NCI-H526 treated with DMSO at 0.1 percent for 48 hours (cell line): ENCODE measurements around the gene ZFYVE21.

Experiments used
- DNase-seq: peaks from one replicate; lab custom pipeline; 2025; lab: John Stamatoyannopoulos, UW

ZFYVE21 gene

DNA sequence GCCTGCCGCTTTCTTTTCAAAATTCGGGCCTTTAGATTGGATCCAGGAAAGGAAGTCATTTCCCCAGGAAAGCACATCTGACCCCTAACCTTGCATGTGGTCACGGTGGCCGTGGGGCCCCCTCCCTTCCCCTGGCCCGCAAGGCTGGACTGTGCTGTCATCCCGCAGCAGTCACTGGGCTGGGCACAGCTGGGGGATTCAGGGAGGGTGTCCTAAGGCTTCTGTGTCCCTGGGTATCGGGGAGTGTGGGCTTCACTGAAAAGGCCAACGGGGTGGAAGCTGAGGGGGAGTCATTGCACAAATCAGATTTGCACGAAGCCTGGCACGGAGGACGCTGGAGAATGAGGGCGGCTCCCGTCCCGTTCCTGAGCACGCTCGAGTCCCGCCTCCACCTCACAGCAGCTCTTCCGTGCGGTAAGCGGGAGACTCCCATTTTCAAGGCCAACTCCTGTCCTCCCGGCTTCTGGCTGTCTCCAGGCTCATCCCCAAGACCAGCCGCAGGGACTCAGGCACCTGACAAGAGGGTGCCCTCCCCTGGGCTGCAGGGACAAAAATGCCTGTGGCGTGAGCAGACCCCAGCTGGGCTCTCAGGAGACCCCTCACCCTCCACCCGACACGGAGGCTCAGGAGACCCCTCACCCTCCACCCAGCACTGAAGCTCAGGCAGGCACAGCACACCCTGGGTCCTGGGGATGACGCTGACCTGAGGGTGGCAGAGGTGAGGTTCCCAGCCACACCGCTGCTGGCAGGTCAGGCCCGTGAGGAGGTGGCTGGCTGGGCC, 9.9 kb upstream of the ZFYVE21 start:
- no peak for DNase-seq

DNA sequence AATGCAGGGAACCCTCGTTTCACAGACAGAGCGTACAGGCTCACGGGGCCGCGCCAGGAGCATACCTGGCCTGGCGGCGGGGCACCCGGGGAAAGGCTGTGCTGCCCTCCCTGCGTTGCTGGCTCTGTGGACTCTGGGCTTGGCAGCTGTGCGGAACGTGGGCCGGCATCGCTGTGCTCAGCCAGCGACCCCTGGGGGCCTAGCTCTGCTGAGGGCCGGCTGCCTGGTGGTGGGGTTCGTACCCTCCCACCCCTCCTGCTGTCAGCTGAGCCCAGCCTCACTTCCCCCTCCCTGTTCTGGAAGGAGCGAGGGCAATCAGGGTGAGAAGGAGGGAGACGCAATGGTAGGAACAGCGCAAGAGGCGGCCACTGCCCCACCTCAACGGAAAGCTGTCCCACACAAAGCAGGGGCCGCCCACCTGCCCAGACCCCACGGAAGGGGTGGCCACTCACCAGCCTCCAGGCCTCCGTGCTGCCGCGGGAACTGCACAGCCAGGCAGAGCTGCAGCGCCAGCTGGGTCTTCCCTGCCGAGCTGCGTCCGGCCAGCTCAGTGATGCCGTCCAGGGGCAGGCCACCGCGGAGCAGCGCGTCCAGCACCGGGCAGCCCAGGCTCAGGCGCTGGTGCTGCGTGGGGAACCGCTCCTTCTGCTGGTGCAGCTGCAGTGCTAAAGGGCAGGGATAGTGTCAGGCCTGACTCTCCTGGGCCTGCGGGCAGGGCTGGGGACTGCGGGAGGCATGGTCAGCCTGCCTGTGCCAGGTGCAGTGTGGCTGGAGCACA, 8.9 kb upstream of the ZFYVE21 start:
- no peak for DNase-seq

DNA sequence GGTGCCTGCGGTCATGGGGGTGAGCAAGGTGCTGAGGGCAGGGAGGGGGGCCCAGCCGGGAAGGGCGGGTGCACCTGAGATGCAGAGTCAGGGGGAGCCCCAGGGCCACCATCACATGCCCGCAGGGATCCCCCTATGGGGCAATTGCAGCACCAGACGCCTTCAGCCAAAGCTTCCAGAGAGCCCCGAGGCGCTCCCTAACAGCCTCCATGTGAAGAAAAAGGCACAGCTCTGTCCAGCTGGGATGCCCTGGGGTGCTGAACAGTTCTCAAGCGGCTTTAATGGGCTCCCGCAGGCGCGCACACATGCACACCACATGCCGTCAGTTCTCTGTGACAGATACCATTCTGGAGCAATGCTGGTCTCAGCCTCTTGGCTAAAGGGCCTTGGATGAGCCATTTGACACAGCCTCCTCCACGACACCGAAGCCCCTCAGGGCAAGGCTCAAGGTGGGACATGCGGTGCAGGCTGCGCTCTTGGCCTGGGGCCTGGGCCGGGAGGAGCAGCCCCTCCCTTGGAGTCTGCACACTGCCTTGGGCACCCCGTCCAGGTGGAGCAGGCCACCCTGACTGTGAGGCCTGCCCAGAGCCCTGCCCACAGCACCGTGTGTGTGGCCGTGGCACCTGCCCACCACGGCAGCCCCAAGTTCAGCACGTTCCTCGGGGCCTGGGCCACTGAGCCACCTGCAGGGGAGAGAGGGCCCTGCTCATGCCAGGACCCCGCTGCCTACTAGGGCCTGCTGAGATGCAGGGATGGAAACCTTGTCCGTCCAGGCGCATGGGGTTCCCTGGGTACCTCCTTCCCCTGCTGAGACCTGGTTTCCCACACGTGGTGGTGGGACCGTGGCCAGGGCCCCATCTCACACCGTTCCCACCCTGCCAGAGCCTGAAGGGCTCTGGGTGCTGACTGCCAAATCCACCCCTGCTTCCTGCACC, 8.0 kb upstream of the ZFYVE21 start:
- no peak for DNase-seq

DNA sequence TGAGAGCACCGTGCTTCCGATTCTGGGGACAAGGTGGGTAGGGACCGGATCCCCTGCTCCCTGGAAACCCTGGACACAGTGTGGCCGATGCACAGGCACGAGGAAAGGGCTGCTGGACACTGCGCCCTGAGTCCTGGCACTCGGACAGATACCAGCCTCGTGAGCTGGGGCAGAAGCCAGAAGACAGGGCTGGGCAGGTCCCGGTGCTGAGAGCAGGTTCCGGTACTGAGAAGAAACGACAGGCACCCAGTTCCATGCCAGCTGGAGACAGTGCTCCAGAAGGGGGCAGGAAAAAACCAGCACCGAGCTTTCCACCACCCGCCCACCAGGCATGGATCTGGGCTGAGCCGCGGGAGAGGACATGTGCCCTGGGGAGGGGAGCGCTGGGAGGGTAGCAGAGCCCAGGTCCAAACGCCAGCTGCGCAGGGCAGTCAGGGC, 6.8 kb upstream of the ZFYVE21 start:
- no peak for DNase-seq

DNA sequence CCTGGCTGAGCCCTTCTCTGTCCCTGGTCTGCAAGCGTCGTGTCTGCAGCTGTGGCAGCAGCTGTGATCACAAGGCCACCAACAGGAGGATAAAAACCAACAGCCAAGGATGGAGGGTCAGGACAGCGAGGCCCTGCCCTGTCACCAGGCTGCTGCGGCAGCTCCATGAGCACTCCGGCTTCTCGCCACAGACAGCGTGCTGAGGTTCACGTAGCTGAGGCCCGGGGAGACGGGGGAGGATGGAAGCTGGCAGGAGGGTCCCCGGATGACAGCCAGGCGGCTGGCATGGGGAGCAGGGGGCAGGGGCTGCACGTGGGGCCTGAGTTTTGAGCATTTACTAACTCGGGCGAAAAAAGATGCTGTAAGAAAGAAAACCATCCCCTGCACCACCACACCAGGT, 5.8 kb upstream of the ZFYVE21 start:
- no peak for DNase-seq

DNA sequence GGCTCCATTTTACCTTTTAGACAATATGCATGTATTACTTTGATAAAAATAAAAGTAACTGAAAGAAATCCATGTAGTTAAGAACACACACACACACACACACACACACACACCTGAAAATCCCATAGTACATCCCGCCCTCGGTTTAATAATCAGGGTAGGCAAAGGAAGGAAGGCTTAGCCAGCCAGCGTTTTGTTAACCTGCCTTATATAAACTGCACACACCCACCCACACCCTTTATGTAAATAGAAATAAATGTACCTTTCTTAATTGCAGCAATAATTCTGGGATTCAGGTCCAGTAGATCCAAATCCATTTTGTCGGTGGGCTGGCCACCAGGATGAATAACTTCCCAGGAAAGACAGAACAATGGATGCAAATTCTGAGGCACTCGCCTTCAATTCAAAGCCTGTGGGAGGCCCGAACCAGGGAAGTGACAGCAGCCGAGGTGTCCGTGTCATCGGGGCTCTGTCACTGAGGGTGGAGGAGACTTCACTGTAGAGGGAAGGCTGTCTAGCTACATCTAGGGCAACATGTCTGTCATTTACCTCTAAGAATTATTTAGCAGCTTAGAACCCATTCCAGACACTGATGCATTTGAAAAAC, 4.7 kb upstream of the ZFYVE21 start:
- peak; percentile 11 for DNase-seq

DNA sequence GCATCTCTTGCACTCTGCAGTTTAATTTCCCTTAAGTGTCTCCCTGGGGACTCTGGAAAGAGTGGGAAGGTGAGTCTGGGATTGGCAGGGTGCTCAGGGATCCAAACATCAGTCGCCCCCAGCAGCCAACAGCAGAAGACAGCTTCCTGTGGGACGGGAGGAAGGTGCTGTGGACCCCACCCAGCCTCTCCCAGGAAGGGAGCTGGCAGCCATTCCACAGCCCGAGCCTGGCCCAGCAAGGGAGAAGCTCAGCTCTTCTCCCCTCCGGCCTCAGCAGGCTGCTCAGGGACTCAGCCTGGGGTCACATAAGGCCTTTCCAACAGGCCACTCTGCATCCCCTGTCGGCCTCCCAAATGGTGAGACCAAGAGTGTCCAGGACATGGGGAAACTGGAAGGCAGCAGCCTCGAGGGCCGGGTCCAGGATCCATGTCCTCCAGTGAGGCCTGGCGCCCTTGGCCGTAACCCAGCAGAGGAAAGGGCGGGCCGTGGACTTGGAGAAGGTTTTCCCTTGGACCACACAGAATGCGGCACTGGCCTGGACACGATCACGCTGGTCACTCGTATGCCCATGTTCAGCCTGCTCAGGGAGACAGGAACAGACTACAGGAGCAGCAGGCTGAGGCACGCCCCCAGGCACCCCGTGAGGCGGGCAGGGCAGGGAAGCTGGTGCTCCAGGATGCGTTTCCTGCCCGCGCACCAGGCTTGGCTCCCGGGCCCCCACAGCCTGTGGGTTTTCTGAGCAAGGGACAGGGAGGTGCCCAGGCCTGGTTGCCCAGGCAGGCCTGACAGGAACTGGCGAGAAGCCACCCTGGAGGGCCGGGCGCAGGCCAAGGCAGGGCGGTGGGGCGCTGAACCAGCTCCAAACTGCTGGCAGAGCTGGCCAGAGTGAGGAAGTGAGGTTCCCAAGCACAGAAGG, 3.8 kb upstream of the ZFYVE21 start:
- no peak for DNase-seq

DNA sequence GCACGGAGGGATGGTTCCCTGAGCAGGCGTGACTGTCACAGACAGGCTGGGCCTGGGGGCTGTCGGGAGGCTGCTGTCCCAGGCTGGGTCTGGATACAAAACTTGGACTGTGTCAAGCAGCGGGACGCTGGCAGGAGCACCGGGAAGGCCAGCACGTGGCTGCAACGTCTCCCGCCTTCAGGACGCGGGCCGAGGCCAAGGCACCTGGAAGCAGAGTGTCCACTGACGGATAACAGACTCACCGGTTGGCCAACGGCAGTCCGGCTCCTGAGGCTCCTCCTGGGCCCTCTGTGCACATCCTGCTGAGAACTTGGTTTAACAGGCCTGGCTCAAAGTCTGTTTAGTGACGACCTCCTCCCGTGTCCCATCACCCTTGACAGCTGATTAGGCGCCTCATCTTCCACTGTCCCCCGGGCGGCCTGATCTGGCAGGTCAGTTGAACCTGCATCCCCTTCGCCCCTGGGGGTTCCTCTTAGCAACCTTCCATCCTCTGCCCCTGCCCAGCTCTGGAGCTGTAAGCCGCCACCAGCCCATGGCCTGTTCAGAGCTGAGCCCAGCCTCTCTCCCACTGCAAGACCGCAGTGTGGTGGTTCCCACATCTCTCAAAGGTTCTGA, 2.9 kb upstream of the ZFYVE21 start:
- DNase-seq: no peak

DNA sequence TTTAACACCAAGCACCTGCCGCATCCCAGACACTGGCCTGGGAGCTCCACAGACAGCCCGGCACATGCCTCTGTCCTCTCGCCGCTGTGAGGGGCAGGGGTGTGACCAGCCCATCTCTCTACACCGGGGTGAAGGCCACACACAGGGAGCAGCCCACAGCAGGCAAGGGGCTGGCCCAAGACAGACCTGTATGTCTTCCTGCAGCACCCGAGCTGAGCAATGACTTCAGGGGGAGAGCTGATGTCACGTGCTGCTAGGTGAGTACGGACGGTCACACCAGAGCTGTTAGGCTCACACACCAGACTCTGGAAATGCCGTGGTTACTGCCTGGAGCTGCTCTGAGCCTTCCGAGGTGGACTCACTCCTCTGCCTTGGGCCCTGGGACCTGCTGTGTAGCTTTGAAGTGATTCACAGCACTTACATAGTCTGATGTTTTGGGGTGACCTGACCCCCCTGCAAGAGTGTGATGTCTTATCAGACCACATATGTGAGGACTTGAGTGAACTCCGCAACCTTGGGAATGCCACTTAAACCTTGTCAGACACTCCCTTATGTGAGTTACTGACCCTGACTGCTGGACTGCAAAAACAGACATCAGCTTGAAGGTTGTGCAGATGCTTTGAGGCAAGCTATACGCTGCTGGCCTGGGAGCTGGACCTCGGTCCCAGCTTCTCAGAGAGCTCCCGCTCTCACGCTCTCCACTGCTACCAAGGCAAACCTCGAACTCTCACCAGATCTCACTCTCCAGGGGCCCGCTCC, 2.1 kb upstream of the ZFYVE21 start:
- DNase-seq: no peak

DNA sequence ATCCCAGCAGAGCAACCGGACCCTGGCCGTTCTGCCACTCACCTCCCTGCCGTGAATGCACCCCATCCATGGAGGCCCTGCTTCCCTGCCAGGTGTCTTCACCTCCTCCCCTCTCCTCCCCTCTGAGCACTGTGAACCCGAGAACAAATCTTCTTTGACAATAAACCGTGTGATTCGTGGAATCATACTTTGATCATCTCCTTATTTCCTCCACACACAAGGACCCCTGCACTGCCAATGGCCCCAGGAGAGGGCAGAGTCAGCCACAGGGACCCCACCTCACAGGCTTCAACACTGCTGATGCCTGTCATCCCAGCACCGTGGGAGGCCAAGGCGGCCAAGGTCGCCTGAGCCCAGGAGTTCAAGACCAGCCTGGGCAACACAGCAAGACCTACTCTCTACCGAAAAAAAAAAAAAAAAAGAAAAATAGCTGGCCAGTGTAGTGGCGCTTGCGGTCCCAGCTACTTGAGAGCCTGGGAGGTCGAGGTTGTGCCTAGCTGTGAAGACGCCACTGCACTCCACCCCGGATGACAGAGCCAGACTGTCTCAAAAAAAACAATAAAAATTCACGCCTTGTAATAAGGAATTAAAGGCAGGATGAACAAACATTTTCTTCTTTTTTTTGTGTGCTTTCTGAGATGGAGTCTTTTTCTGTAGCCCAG, 1.4 kb upstream of the ZFYVE21 start:
- DNase-seq: no peak

DNA sequence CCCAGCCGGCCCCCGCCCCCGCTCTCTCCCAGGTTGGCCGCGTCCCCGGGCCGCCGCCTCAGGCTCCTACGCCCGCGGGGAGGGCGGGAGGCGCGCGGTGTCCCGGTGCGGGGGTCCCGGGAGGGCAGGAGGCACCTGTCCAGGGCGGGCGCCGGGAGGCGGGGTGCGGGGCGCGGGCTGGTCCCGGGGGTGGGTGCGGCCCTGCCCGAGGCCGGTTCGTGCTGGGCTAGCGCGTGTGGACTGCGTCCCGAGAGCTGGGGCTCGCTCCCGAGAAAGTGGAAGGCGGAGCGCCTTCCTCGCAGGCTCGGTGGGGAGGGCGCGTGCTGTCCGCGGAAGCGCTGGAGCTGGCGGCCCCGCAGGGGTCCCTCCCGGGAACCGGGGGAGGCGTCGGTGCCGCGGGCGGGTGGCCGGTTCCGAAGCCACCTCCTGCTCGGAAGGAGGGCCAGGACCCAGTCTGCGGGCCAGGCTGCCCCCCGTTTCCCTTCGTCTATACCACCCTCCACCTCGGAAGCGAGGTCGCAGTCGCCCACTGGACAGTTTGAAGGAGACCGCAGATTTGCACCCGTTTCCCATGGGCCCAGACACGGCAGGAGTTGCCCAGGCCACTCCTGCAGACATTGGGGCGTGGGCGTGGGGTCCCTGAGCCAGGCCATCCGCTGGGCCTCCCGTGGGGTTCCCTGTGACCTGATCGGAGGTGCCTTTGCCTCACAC, 636 bp downstream of the ZFYVE21 start:
- no peak for DNase-seq

DNA sequence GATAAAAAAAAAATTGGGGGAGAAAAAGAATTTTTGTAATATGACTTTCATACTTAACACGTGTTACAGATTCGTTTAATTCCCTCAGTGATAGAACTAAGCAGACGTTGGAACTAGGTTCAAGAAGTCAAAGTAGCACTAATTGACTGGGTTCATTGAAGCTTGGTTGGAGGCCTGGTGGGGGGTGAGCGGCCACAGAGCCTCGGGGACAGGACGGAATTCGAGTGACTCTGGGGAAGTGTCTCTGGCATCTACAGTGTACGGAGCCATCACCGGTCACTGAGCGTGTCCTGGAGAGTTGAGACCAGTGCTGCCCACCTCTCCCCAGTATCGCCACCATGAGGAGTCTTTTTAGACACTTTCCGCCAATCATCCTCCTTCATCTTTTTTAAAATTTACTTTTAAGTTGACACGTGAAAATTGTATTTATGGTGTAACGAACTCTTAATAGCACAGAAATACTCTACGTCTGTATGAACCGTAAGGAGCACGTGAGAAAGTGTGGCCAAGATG, 1.3 kb downstream of the ZFYVE21 start:
- DNase-seq: no peak

DNA sequence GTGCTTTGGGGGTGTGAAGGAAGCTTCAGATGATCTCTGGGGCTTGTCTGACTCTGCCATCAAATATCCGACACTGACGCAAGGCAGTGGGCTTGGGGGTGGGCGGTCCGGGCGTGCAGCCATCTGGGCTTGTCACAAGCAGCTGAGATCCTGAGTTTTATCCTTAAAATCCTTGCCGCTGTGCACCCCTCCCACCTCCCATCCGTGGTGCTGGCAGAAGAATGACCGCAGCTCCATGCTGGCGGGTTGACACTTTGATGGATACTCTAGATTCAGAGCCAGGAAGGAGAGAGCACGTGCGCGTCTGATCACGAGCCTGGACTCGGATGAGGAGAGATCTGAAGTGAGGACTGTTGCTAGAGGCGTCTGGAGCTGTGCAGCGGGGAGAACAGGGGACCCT, 3.0 kb downstream of the ZFYVE21 start:
- DNase-seq: no peak

DNA sequence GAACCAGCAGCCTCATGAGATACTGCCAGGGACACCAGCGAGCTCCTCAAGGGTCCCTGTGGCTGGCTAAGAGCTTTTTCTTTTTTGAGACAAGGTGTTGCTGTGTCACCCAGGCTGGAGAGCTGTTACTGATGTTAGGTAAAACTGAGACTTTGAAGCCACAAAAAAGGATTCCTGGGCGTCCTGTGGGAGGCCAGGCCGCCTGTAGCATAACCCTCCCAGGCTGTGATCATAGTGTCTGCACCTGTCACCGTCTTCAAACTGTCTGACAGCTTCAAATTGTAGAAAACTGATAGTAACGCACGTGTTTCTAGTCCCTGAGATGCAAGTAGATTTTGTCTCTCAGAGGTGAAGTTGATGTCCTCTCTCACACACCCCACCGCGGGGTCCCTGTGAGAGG, 4.1 kb downstream of the ZFYVE21 start:
- DNase-seq: no peak

DNA sequence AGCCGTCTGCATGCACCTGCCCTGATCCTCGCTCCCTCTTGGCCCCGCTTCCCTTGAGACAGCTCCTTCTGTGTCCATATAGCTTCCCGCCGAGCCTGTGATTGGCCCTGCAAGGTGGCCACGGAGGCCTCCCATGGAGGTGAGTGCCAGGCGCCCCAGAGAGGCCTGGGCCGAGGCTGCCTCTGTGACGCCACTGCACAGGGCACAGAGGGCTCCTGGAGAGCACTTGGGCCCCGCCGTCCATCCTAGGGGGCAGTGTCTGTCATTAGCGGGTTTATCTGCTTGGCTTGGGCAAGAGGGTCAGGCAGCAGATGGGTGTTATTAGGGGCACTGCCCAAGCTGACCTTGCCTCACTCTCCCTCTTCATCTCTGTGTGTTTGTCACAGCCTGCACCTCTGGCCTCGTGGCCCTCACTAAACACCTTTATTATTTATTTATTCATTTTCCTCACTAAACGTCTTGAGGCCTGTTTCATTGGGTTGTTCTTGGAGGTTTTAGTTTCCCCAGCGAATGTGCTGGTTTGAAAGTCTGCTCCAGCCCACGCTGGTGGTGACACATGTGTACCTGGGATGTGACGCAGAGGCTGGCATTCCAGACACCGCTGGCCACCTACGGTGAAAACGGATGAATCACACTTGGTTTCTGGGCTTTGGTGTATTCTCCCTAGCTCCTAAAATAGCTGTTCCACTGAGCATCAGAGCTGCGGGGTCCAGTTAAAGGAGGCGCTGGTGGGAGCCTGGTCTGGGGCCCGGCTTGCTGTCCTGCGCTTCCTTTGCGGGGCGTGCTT, 5.9 kb downstream of the ZFYVE21 start:
- no peak for DNase-seq

DNA sequence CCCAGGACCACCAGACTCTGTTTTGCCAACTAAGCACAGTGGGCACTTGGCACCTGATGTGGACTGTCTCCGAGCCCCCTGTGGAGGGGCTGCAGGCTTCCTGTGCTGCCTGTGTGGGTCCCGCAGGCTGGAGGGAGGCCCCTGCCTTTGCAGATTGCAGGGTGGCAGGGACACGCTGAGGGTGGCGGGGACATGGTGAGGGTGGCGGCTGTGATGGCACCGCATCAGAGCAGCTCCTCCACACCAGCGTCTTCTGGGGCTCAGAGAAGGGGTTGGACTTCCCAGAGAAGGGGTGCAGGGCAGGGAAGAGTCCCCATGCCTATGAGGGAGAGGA, 8.1 kb downstream of the ZFYVE21 start:
- DNase-seq: no peak

DNA sequence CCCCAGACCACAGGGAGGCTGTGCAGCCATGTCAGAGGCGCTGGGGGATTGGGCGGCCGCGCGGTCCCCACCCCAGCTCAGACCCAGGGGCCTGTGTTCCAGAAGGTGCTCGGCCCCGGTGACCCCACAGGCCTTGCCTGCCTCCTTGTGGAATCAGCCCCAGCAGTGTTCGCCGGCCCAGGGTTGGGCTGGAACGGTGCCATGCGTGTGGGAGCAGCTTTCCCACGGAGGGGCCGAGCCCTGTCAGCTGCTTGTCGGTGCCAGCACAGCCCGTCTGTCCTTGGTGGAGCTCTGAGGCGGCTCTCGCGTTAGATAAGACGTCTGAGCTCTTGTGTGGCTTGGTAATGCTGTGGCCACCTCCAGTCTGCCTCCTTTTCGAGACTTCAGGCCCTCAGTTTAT, 8.5 kb downstream of the ZFYVE21 start:
- DNase-seq: no peak
